Adipose tissue (tissue), 3 donors: ENCODE measurements around the gene GAGE1. TPM values are rescaled to one million over a fixed set of nuclear protein-coding genes. Genes with fewer than 3 reads are reported as not detected.

ENCODE experiments used
- polyA plus RNA-seq, 3 donors: library from polyadenylated mRNA; stranded (reverse); fragments of 200-250 nt; gene quantifications; one replicate each; pipeline ENCODE4 v1.2.3, GENCODE V29; 2013
- donor health status: healthy with polysubstance abuse.
- donor health status: Bipolar disorder and iron deficiency.
- donor health status: healthy.

GAGE1 gene
- polyA plus RNA-seq, 3 donors, result not detected

Other genes with a start within 250 kb of the GAGE1 start
- not detected for gene GAGE12C, start 66.8 kb upstream of the GAGE1 start, polyA plus RNA-seq
- gene GAGE12D, start 57.3 kb upstream of the GAGE1 start, polyA plus RNA-seq, result not detected
- not detected for gene GAGE12E, start 47.7 kb upstream of the GAGE1 start, polyA plus RNA-seq
- not detected for gene GAGE12F, start 38.2 kb upstream of the GAGE1 start, polyA plus RNA-seq
- not detected for gene GAGE12G, start 28.6 kb upstream of the GAGE1 start, polyA plus RNA-seq
- not detected for gene GAGE12H, start 19.1 kb upstream of the GAGE1 start, polyA plus RNA-seq
- gene GAGE2A, start 9.5 kb upstream of the GAGE1 start, polyA plus RNA-seq, result not detected
- not detected for gene PAGE1, start 97.0 kb downstream of the GAGE1 start, polyA plus RNA-seq
- not detected for gene PAGE4, start 230.3 kb downstream of the GAGE1 start, polyA plus RNA-seq